ENCODE measurements around the gene PCBP1.

PCBP1 gene

DNA sequence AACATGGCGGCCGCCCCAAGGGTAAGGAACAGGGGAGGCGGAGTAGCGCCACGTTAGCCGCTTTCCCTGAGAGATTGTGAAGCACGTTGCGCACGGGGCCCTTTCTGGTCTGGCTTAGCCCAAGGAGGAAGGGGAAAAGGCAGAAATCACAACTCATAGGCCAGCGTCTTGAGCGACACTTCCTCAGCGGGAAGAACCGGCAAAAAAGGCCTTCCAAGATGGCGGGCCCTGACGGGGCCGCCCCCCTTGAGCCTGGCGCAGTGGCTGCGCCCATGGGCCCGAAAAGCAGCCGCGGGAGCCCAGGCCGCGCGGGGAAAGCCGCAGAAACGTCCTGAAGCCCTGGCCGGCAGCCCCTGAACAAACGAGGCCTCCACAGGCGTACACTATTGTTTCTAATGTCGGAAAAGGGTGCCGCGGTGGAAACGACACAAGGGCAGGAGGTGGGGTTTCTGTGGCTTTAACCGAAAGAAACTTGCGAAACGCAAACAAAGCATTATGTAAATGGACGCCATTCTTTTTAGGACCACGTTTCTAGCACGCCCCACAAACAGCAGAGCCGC is 919 bp upstream of the PCBP1 start:
- TF ChIP-seq, protein P1, sequence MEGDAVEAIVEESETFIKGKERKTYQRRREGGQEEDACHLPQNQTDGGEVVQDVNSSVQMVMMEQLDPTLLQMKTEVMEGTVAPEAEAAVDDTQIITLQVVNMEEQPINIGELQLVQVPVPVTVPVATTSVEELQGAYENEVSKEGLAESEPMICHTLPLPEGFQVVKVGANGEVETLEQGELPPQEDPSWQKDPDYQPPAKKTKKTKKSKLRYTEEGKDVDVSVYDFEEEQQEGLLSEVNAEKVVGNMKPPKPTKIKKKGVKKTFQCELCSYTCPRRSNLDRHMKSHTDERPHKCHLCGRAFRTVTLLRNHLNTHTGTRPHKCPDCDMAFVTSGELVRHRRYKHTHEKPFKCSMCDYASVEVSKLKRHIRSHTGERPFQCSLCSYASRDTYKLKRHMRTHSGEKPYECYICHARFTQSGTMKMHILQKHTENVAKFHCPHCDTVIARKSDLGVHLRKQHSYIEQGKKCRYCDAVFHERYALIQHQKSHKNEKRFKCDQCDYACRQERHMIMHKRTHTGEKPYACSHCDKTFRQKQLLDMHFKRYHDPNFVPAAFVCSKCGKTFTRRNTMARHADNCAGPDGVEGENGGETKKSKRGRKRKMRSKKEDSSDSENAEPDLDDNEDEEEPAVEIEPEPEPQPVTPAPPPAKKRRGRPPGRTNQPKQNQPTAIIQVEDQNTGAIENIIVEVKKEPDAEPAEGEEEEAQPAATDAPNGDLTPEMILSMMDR (conservative IDR thresholded peaks at IDR 0.05; ENCODE audit: low read depth, low read length), result 0 out of 2 replicates have a peak, but pooled peaks have one; percentile 30
- Histone ChIP-seq H3K4me1 (ENCODE audit: low read depth, poor library complexity, severe bottlenecking) (peaks cover 47% of the 10 kb centered on the region), H3K79me2 (ENCODE audit: insufficient read depth, low read depth) (peaks cover 32% of the 10 kb centered on the region), H3K4me2 (peak overlapping the region; percentile 58), H3K9ac (peak overlapping the region; percentile 100), H2AFZ (ENCODE audit: low read depth) (peak overlapping the region; percentile 73), H3K36me3 (ENCODE audit: insufficient read depth) (peaks cover 4% of the 10 kb centered on the region; the same call in 1 of the 2 replicates), H3K27me3 (ENCODE audit: insufficient read depth, low read depth) (no peaks in the 10 kb centered on the region), H3K4me3 (IDR thresholded peaks at IDR 0.05; ENCODE audit: insufficient read depth, low read depth, low read length) (peak overlapping the region; percentile 96), H3K27ac (peak overlapping the region; percentile 100), H4K20me1 (ENCODE audit: insufficient read depth) (no peaks in the 10 kb centered on the region)

DNA sequence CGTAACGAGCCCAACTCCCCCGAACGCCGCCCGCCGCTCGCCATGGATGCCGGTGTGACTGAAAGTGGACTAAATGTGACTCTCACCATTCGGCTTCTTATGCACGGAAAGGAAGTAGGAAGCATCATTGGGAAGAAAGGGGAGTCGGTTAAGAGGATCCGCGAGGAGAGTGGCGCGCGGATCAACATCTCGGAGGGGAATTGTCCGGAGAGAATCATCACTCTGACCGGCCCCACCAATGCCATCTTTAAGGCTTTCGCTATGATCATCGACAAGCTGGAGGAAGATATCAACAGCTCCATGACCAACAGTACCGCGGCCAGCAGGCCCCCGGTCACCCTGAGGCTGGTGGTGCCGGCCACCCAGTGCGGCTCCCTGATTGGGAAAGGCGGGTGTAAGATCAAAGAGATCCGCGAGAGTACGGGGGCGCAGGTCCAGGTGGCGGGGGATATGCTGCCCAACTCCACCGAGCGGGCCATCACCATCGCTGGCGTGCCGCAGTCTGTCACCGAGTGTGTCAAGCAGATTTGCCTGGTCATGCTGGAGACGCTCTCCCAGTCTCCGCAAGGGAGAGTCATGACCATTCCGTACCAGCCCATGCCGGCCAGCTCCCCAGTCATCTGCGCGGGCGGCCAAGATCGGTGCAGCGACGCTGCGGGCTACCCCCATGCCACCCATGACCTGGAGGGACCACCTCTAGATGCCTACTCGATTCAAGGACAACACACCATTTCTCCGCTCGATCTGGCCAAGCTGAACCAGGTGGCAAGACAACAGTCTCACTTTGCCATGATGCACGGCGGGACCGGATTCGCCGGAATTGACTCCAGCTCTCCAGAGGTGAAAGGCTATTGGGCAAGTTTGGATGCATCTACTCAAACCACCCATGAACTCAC is 673 bp downstream of the PCBP1 start:
- Histone ChIP-seq H3K9ac (peak overlapping the region; percentile 100), H3K27me3 (ENCODE audit: insufficient read depth, low read depth) (no peaks in the 10 kb centered on the region), H3K4me1 (ENCODE audit: low read depth, poor library complexity, severe bottlenecking) (peaks cover 47% of the 10 kb centered on the region), H3K79me2 (ENCODE audit: insufficient read depth, low read depth) (peaks cover 35% of the 10 kb centered on the region), H3K27ac (peak overlapping the region; percentile 100), H2AFZ (ENCODE audit: low read depth) (0 out of 2 replicates have a peak overlapping the region, but pooled peaks have one; percentile 7), H3K36me3 (ENCODE audit: insufficient read depth) (peaks cover 4% of the 10 kb centered on the region; the same call in 1 of the 2 replicates), H3K4me2 (peak overlapping the region; percentile 100), H4K20me1 (ENCODE audit: insufficient read depth) (no peaks in the 10 kb centered on the region), H3K4me3 (IDR thresholded peaks at IDR 0.05; ENCODE audit: insufficient read depth, low read depth, low read length) (peak overlapping the region; percentile 75)
- TF ChIP-seq, protein P1 (conservative IDR thresholded peaks at IDR 0.05; ENCODE audit: low read depth, low read length), result no peak; the same call in 1 of the 2 replicates

DNA sequence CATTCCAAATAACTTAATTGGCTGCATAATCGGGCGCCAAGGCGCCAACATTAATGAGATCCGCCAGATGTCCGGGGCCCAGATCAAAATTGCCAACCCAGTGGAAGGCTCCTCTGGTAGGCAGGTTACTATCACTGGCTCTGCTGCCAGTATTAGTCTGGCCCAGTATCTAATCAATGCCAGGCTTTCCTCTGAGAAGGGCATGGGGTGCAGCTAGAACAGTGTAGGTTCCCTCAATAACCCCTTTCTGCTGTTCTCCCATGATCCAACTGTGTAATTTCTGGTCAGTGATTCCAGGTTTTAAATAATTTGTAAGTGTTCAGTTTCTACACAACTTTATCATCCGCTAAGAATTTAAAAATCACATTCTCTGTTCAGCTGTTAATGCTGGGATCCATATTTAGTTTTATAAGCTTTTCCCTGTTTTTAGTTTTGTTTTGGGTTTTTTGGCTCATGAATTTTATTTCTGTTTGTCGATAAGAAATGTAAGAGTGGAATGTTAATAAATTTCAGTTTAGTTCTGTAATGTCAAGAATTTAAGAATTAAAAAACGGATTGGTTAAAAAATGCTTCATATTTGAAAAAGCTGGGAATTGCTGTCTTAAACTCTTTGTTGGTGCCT is 1.4 kb downstream of the PCBP1 start:
- H3K9ac ChIP-seq, result peak overlapping the region; percentile 100
- peak overlapping the region; percentile 100 for H3K4me2 ChIP-seq
- peaks cover 4% of the 10 kb centered on the region; the same call in 1 of the 2 replicates for H3K36me3 ChIP-seq (ENCODE audit: insufficient read depth)
- H3K4me3 ChIP-seq (IDR thresholded peaks at IDR 0.05; ENCODE audit: insufficient read depth, low read depth, low read length), result peak overlapping the region; percentile 75
- TF ChIP-seq, protein P1 (conservative IDR thresholded peaks at IDR 0.05; ENCODE audit: low read depth, low read length), result no peak
- peak overlapping the region; percentile 100 for H3K27ac ChIP-seq
- no peak overlapping the region for H2AFZ ChIP-seq (ENCODE audit: low read depth)
- H4K20me1 ChIP-seq (ENCODE audit: insufficient read depth), result no peaks in the 10 kb centered on the region
- peaks cover 39% of the 10 kb centered on the region for H3K4me1 ChIP-seq (ENCODE audit: low read depth, poor library complexity, severe bottlenecking)
- peaks cover 35% of the 10 kb centered on the region for H3K79me2 ChIP-seq (ENCODE audit: insufficient read depth, low read depth)
- H3K27me3 ChIP-seq (ENCODE audit: insufficient read depth, low read depth), result no peaks in the 10 kb centered on the region

DNA sequence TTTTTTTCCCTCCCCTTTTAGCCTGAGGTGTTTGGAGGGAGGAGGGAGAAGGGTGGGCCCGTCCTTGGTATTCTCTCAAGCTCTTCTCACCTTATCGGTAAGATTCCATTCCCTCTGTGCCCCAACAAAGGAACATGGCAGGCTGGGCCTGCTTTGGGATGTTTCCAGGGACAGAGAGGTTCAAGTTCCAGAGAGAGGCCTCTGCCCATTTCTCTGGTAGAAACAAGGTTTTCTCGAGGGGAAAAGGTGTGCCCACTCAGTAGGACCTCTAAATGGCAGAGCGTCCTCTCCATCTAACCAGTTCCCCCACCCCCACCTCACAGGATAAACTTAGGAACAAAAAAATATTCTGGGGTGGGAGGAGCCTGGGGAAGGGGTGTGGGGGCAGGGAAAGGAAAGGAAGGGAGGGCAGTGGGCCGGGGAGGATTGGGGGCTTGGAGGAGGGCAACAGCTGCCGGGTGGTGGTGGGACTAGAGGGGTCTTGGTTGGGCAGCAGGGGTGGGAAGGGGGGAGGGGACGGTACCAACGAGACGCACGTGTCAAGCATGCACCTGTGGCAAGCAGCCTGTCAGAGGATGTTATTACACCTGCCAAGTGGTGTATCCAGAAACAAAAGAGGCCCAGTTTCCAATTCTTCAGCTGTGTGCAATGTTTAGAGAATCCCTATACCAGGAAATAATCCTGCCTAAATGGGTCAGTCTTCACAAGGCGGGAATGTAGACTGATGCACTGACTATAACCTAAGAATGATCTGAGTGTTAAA is 2.1 kb downstream of the PCBP1 start:
- Histone ChIP-seq H3K4me2 (peak overlapping the region; percentile 100), H4K20me1 (ENCODE audit: insufficient read depth) (no peaks in the 10 kb centered on the region), H3K9ac (peak overlapping the region; percentile 100), H3K4me3 (IDR thresholded peaks at IDR 0.05; ENCODE audit: insufficient read depth, low read depth, low read length) (peak overlapping the region; percentile 75), H3K79me2 (ENCODE audit: insufficient read depth, low read depth) (peaks cover 35% of the 10 kb centered on the region), H3K27ac (peak overlapping the region; percentile 100), H3K4me1 (ENCODE audit: low read depth, poor library complexity, severe bottlenecking) (peaks cover 33% of the 10 kb centered on the region), H3K27me3 (ENCODE audit: insufficient read depth, low read depth) (no peaks in the 10 kb centered on the region), H3K36me3 (ENCODE audit: insufficient read depth) (peaks cover 4% of the 10 kb centered on the region; the same call in 1 of the 2 replicates), H2AFZ (ENCODE audit: low read depth) (no peak overlapping the region)
- TF ChIP-seq, protein P1 (conservative IDR thresholded peaks at IDR 0.05; ENCODE audit: low read depth, low read length), result no peak
